Chondrocyte (in vitro differentiated cells): ENCODE measurements around the gene STK11. TPM values are rescaled to one million over a fixed set of nuclear protein-coding genes. Genes with fewer than 3 reads are reported as not detected.
A peak's percentile ranks its signal among the peaks of the same experiment; 100 is the strongest.

Experiments
- DNase-seq: peaks from one replicate; pipeline ENCODE4 v3.0.0; 2021; ENCODE audit warnings: mixed read lengths, low spot score
- H3K27ac Mint-ChIP-seq: one replicate; pipeline ENCODE4 v1.8.0; 2021; ENCODE audit warnings: mild to moderate bottlenecking, moderate library complexity, mixed read lengths; ENCODE audit not compliant: unreplicated experiment
- H3K27me3 Mint-ChIP-seq: 2 replicates; pipeline ENCODE4 v1.8.0; 2021; ENCODE audit warnings: low read depth, mixed read lengths
- H3K36me3 Mint-ChIP-seq: 2 replicates; pipeline ENCODE4 v1.8.0; 2021; ENCODE audit warnings: low read depth, mixed read lengths
- H3K4me1 Mint-ChIP-seq: 2 replicates; pipeline ENCODE4 v1.8.0; 2021; ENCODE audit warnings: low read depth, mild to moderate bottlenecking, mixed read lengths
- H3K4me3 Mint-ChIP-seq: one replicate; pipeline ENCODE4 v1.8.0; 2021; ENCODE audit warnings: mild to moderate bottlenecking, moderate library complexity, mixed read lengths; ENCODE audit not compliant: unreplicated experiment
- H3K9me3 Mint-ChIP-seq: 2 replicates; pipeline ENCODE4 v1.8.0; 2021; ENCODE audit warnings: low read depth, mixed read lengths
- total RNA-seq: library from RNA; stranded (reverse); gene quantifications from 3 replicates; pipeline ENCODE4 v1.2.1, GENCODE V29; 2021
- TF ChIP-seq, protein P1 (sequence below): fragments of 200-600 bp; sonication (generic); IDR thresholded peaks from 2 replicates; pipeline ENCODE4 v1.5.0; 2021; ENCODE audit warnings: antibody characterized with exemption, mild to moderate bottlenecking, moderate library complexity

The STK11 gene
- total RNA-seq, 1 donor from 2014 or later = 42.3 TPM

DNA sequence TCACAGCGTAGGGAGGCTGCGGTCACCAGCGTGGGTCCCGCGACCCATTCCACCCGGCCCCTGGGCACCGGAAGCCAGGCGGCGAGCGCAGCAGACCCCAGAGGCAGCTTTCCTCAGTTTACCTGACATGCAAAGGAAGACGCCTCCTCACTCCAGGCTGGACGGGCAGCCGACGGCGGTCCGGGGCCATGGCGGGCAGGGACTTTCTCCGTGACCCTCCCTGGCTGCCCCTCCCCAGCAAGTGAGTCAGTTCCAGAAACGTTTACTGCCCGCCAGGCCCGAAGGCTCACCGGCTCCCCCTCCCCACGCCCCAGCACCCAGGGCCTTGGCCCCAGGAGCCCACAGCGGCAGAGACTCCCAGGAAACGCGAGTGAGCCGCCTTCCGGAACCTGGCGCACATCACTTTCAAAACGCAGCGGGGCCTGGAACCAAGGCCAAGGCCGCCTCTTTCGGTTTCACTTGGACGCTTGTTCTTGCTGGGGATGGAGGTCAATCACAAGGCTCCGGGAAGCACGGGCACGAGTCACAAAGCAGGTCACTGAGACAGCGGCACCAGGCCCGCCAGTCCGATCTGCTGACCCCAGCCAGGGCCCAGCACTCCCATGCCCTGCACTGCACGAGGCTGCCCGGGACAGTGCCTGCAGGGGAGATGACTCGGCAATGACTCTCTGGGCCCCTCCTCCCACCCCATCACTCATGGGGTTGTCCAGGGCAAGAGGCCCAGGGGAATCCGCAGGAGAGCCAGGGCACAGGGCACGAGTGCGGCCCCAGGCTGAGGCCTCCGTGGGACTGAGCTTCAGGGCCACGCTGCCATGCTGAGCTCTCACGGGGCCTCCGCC, 36.8 kb upstream of the STK11 start:
- H3K36me3 Mint-ChIP-seq = no peaks in the 10 kb centered on the region
- no peaks in the 10 kb centered on the region for H3K9me3 Mint-ChIP-seq
- no peaks in the 10 kb centered on the region for H3K27me3 Mint-ChIP-seq
- TF ChIP-seq, protein P1, sequence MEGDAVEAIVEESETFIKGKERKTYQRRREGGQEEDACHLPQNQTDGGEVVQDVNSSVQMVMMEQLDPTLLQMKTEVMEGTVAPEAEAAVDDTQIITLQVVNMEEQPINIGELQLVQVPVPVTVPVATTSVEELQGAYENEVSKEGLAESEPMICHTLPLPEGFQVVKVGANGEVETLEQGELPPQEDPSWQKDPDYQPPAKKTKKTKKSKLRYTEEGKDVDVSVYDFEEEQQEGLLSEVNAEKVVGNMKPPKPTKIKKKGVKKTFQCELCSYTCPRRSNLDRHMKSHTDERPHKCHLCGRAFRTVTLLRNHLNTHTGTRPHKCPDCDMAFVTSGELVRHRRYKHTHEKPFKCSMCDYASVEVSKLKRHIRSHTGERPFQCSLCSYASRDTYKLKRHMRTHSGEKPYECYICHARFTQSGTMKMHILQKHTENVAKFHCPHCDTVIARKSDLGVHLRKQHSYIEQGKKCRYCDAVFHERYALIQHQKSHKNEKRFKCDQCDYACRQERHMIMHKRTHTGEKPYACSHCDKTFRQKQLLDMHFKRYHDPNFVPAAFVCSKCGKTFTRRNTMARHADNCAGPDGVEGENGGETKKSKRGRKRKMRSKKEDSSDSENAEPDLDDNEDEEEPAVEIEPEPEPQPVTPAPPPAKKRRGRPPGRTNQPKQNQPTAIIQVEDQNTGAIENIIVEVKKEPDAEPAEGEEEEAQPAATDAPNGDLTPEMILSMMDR = no peak
- no peak overlapping the region for H3K4me3 Mint-ChIP-seq
- no peak for DNase-seq
- peak overlapping the region; percentile 10 for H3K27ac Mint-ChIP-seq
- H3K4me1 Mint-ChIP-seq = peaks cover 32% of the 10 kb centered on the region

DNA sequence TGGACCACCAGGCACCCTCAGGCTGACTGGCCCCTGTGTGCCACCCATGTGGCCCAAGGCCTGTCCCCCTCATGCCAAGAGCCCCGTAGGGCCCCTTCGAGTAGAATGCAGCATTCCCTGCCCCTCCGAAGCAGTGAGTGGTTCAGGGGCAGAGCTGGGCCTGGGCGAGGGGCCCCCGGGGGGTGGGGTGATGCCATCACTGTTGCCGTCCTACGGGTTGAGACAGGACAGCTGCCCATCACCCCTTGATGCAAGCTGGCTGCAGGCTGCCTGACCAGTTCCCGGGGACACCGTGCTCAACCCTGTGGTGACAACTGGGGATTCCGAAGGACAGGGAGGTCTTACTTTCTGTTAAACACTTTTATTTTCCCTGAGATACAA, 36.2 kb upstream of the STK11 start:
- Mint-ChIP-seq H3K27me3 (no peaks in the 10 kb centered on the region), H3K9me3 (no peaks in the 10 kb centered on the region), H3K4me3 (no peak overlapping the region), H3K4me1 (peaks cover 34% of the 10 kb centered on the region), H3K27ac (peak overlapping the region; percentile 68), H3K36me3 (no peaks in the 10 kb centered on the region)
- TF ChIP-seq, protein P1 = no peak
- DNase-seq = no peak

DNA sequence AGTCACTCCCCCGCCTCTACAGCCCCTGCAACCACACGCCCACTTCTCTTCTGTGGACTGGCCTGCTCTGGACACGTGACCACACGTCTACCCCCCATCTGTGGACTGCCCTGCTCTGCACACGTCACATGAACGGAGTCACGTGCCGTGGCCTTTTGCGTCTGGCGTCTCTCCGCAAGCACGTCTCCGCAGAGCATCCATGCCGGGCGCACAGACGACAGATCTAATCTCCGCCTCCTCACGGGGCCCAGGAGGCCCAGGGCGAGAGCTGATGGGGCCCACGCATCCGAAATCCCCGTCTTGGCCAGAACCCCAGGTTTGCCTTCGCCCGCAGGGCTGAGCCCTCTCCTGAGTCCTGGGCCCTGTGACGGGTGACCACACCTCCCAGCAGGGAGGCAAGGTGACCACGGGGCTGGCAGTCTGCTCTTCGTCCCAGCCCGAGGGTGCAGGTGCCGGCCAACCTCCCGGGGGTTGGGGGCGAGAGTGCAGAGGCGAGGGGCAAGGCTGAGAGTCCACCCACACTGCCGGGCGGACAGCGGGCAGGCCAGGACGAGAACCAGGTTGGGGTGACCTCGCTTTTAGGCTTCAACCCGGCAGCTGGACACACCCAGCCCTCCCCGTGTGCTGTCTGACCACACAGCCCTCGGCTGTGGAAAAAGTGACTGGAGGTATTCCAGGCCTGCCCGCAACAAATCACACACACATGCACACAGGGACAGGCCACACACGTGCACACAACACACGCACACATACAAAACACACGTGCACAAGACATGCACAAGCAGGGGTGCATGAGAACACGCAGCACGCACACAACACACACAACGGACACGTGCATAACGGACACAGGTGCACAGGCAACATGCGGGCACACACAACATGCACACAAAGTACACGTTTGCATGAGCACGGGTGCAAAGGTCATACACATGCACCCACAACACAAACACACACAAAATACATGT, 35.4 kb upstream of the STK11 start:
- Mint-ChIP-seq H3K27me3 (no peaks in the 10 kb centered on the region), H3K4me3 (no peak overlapping the region), H3K4me1 (peaks cover 35% of the 10 kb centered on the region), H3K27ac (peak overlapping the region; percentile 68), H3K9me3 (no peaks in the 10 kb centered on the region), H3K36me3 (no peaks in the 10 kb centered on the region)
- no peak for DNase-seq
- TF ChIP-seq, protein P1 = no peak

DNA sequence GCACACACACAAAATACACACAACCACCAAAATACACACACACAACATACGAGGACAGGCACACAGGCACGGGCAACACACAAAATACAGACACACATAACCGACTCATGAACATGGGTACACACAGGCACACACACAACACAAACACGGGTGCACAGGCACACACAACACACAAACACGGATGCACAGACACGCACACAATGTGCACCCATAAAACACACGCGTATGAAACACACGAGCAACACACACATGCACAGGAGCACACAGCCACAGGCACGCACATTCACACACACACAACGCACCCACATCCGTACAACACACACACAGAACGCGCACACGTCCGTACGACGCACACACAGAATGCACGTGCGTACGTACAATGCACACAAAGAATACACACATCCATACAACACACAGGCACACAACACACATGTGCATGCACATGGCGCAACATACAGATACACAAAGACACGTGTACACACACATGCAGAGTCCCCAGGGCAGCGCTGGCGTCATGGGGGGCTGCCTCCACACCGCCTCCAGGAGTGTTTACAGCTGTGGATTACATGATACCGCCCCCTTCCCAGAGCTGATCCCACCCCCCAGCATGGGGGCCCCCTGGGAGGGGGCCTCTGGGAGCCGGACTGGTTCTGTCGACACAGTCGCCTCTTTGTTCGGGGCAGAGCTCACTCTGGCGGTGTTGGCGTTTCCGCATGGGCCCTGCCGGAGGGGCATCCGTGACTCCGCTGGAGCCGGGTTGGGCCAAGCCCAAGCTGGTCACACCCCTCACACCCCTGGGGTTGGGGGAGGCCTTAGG, 34.4 kb upstream of the STK11 start:
- Mint-ChIP-seq H3K27ac (peak overlapping the region; percentile 45), H3K4me3 (no peak overlapping the region), H3K4me1 (peaks cover 35% of the 10 kb centered on the region), H3K27me3 (no peaks in the 10 kb centered on the region), H3K36me3 (no peaks in the 10 kb centered on the region), H3K9me3 (no peaks in the 10 kb centered on the region)
- TF ChIP-seq, protein P1 = no peak
- no peak for DNase-seq
